Astrocyte of the cerebellum (primary cell): ENCODE measurements around the gene PPP2R5C.

Experiments used
- DNase-seq: peaks from one replicate; pipeline ENCODE4 v3.0.0-alpha.2; 2011; ENCODE audit warnings: low read depth
- H3K4me3 ChIP-seq: 2 replicates; pipeline ENCODE4 v1.5.1; 2011; ENCODE audit warnings: mild to moderate bottlenecking, low read depth, low read length, moderate library complexity
- in situ Hi-C: cut with HindIII; loops from 2 replicates; pipeline ENCODE4 v1.10.0; 2017; ENCODE audit warnings: low sequenced_read_pairs
- TF ChIP-seq, protein P1 (sequence below): IDR thresholded peaks from 2 replicates; pipeline ENCODE4 v1.5.1; 2012; ENCODE audit warnings: low read length, low read depth, moderate library complexity, mild to moderate bottlenecking; ENCODE audit errors: missing control alignments

PPP2R5C gene

GRCh38 chr14:101947904-101948665 lies 186.6 kb downstream of the PPP2R5C start:
- peak; percentile 100 for DNase-seq
- H3K4me3 ChIP-seq: peak overlapping the region; percentile 87
- in situ Hi-C loops: no loop called here
- TF ChIP-seq, protein P1, sequence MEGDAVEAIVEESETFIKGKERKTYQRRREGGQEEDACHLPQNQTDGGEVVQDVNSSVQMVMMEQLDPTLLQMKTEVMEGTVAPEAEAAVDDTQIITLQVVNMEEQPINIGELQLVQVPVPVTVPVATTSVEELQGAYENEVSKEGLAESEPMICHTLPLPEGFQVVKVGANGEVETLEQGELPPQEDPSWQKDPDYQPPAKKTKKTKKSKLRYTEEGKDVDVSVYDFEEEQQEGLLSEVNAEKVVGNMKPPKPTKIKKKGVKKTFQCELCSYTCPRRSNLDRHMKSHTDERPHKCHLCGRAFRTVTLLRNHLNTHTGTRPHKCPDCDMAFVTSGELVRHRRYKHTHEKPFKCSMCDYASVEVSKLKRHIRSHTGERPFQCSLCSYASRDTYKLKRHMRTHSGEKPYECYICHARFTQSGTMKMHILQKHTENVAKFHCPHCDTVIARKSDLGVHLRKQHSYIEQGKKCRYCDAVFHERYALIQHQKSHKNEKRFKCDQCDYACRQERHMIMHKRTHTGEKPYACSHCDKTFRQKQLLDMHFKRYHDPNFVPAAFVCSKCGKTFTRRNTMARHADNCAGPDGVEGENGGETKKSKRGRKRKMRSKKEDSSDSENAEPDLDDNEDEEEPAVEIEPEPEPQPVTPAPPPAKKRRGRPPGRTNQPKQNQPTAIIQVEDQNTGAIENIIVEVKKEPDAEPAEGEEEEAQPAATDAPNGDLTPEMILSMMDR: no peak

DNA sequence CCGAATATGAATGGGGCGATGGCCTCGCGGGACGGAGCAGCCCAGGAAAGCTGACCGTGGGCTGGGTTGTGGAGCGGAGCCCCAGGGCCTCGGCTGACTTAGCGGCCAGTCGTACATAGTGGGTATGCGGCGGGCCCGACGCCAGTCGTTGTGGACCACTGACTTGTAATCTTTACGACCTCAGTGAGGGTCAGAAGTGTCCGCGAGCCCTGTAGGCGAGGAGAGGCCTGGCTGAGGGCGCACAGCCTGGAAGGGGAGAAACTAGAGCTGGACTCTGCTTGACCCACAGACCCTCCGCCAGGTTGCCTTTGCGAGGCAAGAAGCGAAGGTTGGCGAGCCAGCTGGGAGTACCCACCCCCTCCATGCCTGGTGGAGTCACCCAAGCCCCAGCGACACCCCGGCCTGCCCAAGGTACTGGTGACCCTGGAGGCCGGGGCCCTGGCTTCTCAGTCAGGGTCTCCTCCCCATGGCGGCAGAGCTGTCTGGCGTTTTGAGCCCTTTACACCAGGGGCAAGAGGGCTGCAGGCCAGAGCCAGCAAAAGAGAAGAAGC lies 187.2 kb downstream of the PPP2R5C start:
- TF ChIP-seq, protein P1: no peak
- in situ Hi-C loops: no loop called here
- H3K4me3 ChIP-seq: peak overlapping the region; percentile 87
- DNase-seq: no peak

- no peak overlapping the region for H3K4me3 ChIP-seq
- in situ Hi-C loops: no loop called here
- TF ChIP-seq, protein P1: no peak
- no peak for DNase-seq
Observed at GRCh38 chr14:101950100-101950499, 188.6 kb downstream of the PPP2R5C start.

DNA sequence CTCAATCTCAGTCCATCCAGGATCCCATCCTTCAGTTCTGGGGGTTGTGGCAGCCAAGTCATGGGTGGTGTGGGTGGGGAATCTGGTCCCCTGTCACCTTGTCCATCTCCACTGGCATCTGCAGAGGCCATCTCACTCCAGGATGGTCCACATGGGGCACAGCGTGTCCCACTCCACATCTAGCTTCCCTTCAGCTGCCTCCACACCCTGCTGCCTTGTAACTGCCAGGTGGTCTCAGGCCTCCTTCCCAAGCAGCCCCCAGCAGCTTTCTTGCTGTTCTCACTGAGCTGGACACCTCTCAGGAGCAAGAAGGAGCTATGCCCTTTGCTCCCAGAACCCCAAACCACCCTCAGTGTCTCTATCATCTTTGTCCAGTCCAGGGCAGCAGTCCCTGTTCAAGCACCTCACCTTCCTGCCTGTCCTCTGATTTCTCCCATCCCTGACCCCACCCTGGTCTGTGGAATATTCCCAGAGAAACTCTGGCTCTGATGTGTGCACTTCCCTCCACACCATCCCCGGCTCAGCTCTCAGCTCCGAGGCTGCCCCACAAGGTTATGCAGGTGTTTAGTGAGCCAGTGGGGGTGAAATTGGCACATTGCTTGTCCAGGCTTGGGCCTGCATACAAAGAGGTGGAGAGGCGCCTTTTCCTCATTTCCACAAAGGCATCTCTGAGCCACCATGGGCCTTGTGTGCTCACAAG lies 189.2 kb downstream of the PPP2R5C start:
- TF ChIP-seq, protein P1: no peak
- no peak overlapping the region for H3K4me3 ChIP-seq
- in situ Hi-C loops: no loop called here
- no peak for DNase-seq

DNA sequence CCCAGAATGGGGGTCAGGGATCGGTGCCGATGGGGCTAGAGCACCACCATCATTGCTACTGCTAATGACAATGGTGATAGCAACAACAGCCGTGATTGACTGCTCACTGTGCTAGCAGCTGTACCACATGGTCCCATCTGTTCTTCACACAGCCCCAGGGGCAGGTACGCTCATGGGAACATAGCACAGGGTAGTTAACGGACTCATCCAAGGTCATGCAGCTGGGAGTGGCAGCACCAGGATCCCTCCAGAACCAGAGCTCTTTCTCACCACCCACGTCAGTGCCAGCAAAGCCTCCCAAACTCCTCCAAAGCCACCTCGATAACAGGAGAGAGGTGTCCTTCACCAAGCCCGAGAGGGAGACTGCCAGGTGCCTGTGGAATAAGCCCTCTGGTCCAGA lies 191.6 kb downstream of the PPP2R5C start:
- DNase-seq: no peak
- no peak overlapping the region for H3K4me3 ChIP-seq
- in situ Hi-C loops: no loop called here
- TF ChIP-seq, protein P1: no peak

DNA sequence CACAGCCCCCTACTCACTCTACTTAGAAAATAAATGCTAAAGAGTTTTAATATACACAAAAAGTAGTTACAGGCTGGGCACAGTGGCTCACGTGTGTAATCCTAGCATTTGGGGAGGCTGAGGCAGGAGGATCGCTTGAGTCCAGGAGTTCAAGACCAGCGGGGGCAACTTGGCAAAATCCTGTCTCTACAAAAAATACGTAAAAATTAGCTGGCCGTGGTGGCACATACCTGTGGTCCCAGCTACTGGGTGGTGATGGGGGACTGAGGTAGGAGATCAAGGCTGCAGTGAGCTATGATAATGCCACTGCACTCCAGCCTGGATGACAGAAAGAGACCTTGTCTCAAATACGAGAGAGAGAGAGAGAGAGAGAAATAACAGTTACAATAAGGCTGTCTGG lies 193.0 kb downstream of the PPP2R5C start:
- in situ Hi-C loops: no loop called here
- DNase-seq: no peak
- TF ChIP-seq, protein P1: no peak
- H3K4me3 ChIP-seq: no peak overlapping the region
